Measurements from ENCODE around the gene PLCL2. TPM values are rescaled to one million over a fixed set of nuclear protein-coding genes. Genes with fewer than 3 reads are reported as not detected.
"Not testable (repeated sequence)": the region's sequence is repeated elsewhere in the genome, so short reads cannot be mapped to it uniquely, and the experiment has no call there.

Gene PLCL2
- total and polyA plus RNA-seq, 9 donors, result 8.5 to 25.2 (median 11.4) TPM

GRCh38 chr3:17120115-17120514 lies 235.4 kb downstream of the PLCL2 start:
- Histone ChIP-seq H3K4me1 (ENCODE audit: control insufficient read depth, insufficient read depth, low read length) (no peaks in the 10 kb centered on the region), H3K36me3 (ENCODE audit: control insufficient read depth, insufficient read depth, low read length) (no peaks in the 10 kb centered on the region), H3K27ac (ENCODE audit: low read length) (no peak overlapping the region), H3K4me3 (ENCODE audit: low read length) (no peak overlapping the region), H3K9me3 (replicated peaks; ENCODE audit: control insufficient read depth, low read depth, low read length) (peaks cover 2% of the 10 kb centered on the region), H3K27me3 (ENCODE audit: control insufficient read depth, insufficient read depth, low read length) (no peaks in the 10 kb centered on the region)
- 95% methylated on average over 3 of the region's 4 CpGs for WGBS (ENCODE audit: insufficient coverage)
- DNase-seq, result no peak

- no peak for DNase-seq
- Histone ChIP-seq H3K27ac (ENCODE audit: low read length) (no peak overlapping the region), H3K4me3 (ENCODE audit: low read length) (no peak overlapping the region), H3K9me3 (replicated peaks; ENCODE audit: control insufficient read depth, low read depth, low read length) (peaks cover 2% of the 10 kb centered on the region), H3K27me3 (ENCODE audit: control insufficient read depth, insufficient read depth, low read length) (no peaks in the 10 kb centered on the region), H3K4me1 (ENCODE audit: control insufficient read depth, insufficient read depth, low read length) (no peaks in the 10 kb centered on the region), H3K36me3 (ENCODE audit: control insufficient read depth, insufficient read depth, low read length) (no peaks in the 10 kb centered on the region)
- WGBS (ENCODE audit: insufficient coverage), result no CpG with 5 or more reads among the region's 2 CpGs
These were observed 236.6 kb downstream of the PLCL2 start for GRCh38 chr3:17121336-17121735.

- 83% methylated on average over 2 of the region's 3 CpGs for WGBS (ENCODE audit: insufficient coverage)
These were observed 238.0 kb downstream of the PLCL2 start for GRCh38 chr3:17122758-17123157.

GRCh38 chr3:17125738-17126442 lies 241.1 kb downstream of the PLCL2 start:
- no peak for DNase-seq
- no CpG with 5 or more reads among the region's 2 CpGs for WGBS (ENCODE audit: insufficient coverage)
- Histone ChIP-seq H3K4me3 (ENCODE audit: low read length) (no peak overlapping the region), H3K27ac (ENCODE audit: low read length) (no peak overlapping the region), H3K4me1 (ENCODE audit: control insufficient read depth, insufficient read depth, low read length) (no peaks in the 10 kb centered on the region), H3K27me3 (ENCODE audit: control insufficient read depth, insufficient read depth, low read length) (no peaks in the 10 kb centered on the region), H3K9me3 (replicated peaks; ENCODE audit: control insufficient read depth, low read depth, low read length) (peaks cover 2% of the 10 kb centered on the region), H3K36me3 (ENCODE audit: control insufficient read depth, insufficient read depth, low read length) (no peaks in the 10 kb centered on the region)

More at GRCh38 chr3:17122758-17123157, 238.0 kb downstream of the PLCL2 start:
- Histone ChIP-seq H3K27me3 (ENCODE audit: control insufficient read depth, insufficient read depth, low read length) (no peaks in the 10 kb centered on the region), H3K4me1 (ENCODE audit: control insufficient read depth, insufficient read depth, low read length) (no peaks in the 10 kb centered on the region), H3K27ac (ENCODE audit: low read length) (no peak overlapping the region), H3K36me3 (ENCODE audit: control insufficient read depth, insufficient read depth, low read length) (no peaks in the 10 kb centered on the region), H3K9me3 (replicated peaks; ENCODE audit: control insufficient read depth, low read depth, low read length) (peaks cover 2% of the 10 kb centered on the region), H3K4me3 (ENCODE audit: low read length) (no peak overlapping the region)
- no peak for DNase-seq

- H3K27ac ChIP-seq (ENCODE audit: low read length); H3K27me3 ChIP-seq (ENCODE audit: control insufficient read depth, insufficient read depth, low read length); H3K4me1 ChIP-seq (ENCODE audit: control insufficient read depth, insufficient read depth, low read length); H3K9me3 ChIP-seq (replicated peaks; ENCODE audit: control insufficient read depth, low read depth, low read length); H3K4me3 ChIP-seq (ENCODE audit: low read length); DNase-seq; H3K36me3 ChIP-seq (ENCODE audit: control insufficient read depth, insufficient read depth, low read length): not testable (repeated sequence)
- 93% methylated on average over 3 of the region's 3 CpGs for WGBS (ENCODE audit: insufficient coverage)
These were observed 243.9 kb downstream of the PLCL2 start for GRCh38 chr3:17128671-17129070.

GRCh38 chr3:17129556-17129955 lies 244.8 kb downstream of the PLCL2 start:
- H3K27me3 ChIP-seq (ENCODE audit: control insufficient read depth, insufficient read depth, low read length), result no peaks in the 10 kb centered on the region
- no peaks in the 10 kb centered on the region for H3K9me3 ChIP-seq (replicated peaks; ENCODE audit: control insufficient read depth, low read depth, low read length)
- H3K36me3 ChIP-seq (ENCODE audit: control insufficient read depth, insufficient read depth, low read length), result no peaks in the 10 kb centered on the region
- DNase-seq, result no peak
- WGBS (ENCODE audit: insufficient coverage), result 100% methylated on average over 1 of the region's 3 CpGs
- no peaks in the 10 kb centered on the region for H3K4me1 ChIP-seq (ENCODE audit: control insufficient read depth, insufficient read depth, low read length)
- H3K27ac ChIP-seq (ENCODE audit: low read length), result no peak overlapping the region
- H3K4me3 ChIP-seq (ENCODE audit: low read length), result no peak overlapping the region

- Histone ChIP-seq H3K4me3 (ENCODE audit: low read length) (no peak overlapping the region), H3K4me1 (ENCODE audit: control insufficient read depth, insufficient read depth, low read length) (no peaks in the 10 kb centered on the region), H3K27me3 (ENCODE audit: control insufficient read depth, insufficient read depth, low read length) (no peaks in the 10 kb centered on the region), H3K36me3 (ENCODE audit: control insufficient read depth, insufficient read depth, low read length) (no peaks in the 10 kb centered on the region), H3K9me3 (replicated peaks; ENCODE audit: control insufficient read depth, low read depth, low read length) (no peaks in the 10 kb centered on the region), H3K27ac (ENCODE audit: low read length) (no peak overlapping the region)
- 86% methylated on average over 3 of the region's 3 CpGs for WGBS (ENCODE audit: insufficient coverage)
- DNase-seq, result no peak
These were observed 246.2 kb downstream of the PLCL2 start for GRCh38 chr3:17130956-17131355.

GRCh38 chr3:17132286-17133115 lies 247.7 kb downstream of the PLCL2 start:
- peaks cover 1% of the 10 kb centered on the region for H3K9me3 ChIP-seq (replicated peaks; ENCODE audit: control insufficient read depth, low read depth, low read length)

GRCh38 chr3:17133632-17134545 lies 249.1 kb downstream of the PLCL2 start:
- Histone ChIP-seq H3K4me3 (ENCODE audit: low read length) (no peak overlapping the region), H3K9me3 (replicated peaks; ENCODE audit: control insufficient read depth, low read depth, low read length) (peaks cover 4% of the 10 kb centered on the region), H3K27me3 (ENCODE audit: control insufficient read depth, insufficient read depth, low read length) (peaks cover 2% of the 10 kb centered on the region), H3K27ac (ENCODE audit: low read length) (no peak overlapping the region), H3K4me1 (ENCODE audit: control insufficient read depth, insufficient read depth, low read length) (peaks cover 2% of the 10 kb centered on the region), H3K36me3 (ENCODE audit: control insufficient read depth, insufficient read depth, low read length) (no peaks in the 10 kb centered on the region)
- DNase-seq, result peak; percentile 86
- WGBS (ENCODE audit: insufficient coverage), result 69% methylated on average over 18 of the region's 19 CpGs

More at GRCh38 chr3:17132286-17133115, 247.7 kb downstream of the PLCL2 start:
- Histone ChIP-seq H3K27me3 (ENCODE audit: control insufficient read depth, insufficient read depth, low read length) (peaks cover under 1% of the 10 kb centered on the region), H3K4me3 (ENCODE audit: low read length) (no peak overlapping the region), H3K4me1 (ENCODE audit: control insufficient read depth, insufficient read depth, low read length) (peaks cover 2% of the 10 kb centered on the region), H3K36me3 (ENCODE audit: control insufficient read depth, insufficient read depth, low read length) (no peaks in the 10 kb centered on the region), H3K27ac (ENCODE audit: low read length) (no peak overlapping the region)
- DNase-seq, result no peak
- WGBS (ENCODE audit: insufficient coverage), result 88% methylated on average over 4 of the region's 10 CpGs

- Histone ChIP-seq H3K27ac (ENCODE audit: low read length) (no peak overlapping the region), H3K36me3 (ENCODE audit: control insufficient read depth, insufficient read depth, low read length) (no peaks in the 10 kb centered on the region), H3K27me3 (ENCODE audit: control insufficient read depth, insufficient read depth, low read length) (peaks cover 2% of the 10 kb centered on the region), H3K4me1 (ENCODE audit: control insufficient read depth, insufficient read depth, low read length) (peaks cover 2% of the 10 kb centered on the region), H3K9me3 (replicated peaks; ENCODE audit: control insufficient read depth, low read depth, low read length) (peaks cover 4% of the 10 kb centered on the region), H3K4me3 (ENCODE audit: low read length) (no peak overlapping the region)
- no peak for DNase-seq
These were observed 250.9 kb downstream of the PLCL2 start for GRCh38 chr3:17135696-17136095.

Data from muscle of leg (tissue), 11 donors.